Ramos (cell line): ENCODE measurements around the gene UBE2O.

ENCODE experiments used
- in situ Hi-C: fragments of 300-500 bp; cut with MboI; formaldehyde crosslinking; loops from one replicate; pipeline ENCODE4 v1.14.3; 2022; ENCODE audit warnings: low sequenced_read_pairs; ENCODE audit not compliant: unreplicated experiment

The UBE2O gene

GRCh38 chr17:76452660-76453430 lies at the start of gene UBE2O:
Gene UBE2O, minus strand, starts transcription at chr17:76453152. Its CDS starts 11 bp downstream, at chr17:76453141.
- in situ Hi-C loops, result no loop called here

GRCh38 chr17:76501827-76502307 lies 48.9 kb upstream of the UBE2O start:
- in situ Hi-C loops, result no loop called here

- in situ Hi-C loops, result no loop called here
Measured at GRCh38 chr17:76501018-76501826, 48.3 kb upstream of the UBE2O start, which contains the start of gene RHBDF2. Gene RHBDF2, minus strand, starts transcription at chr17:76501423. Its CDS starts 19,899 bp downstream, at chr17:76481524.

GRCh38 chr17:76500747-76501017 lies 47.7 kb upstream of the UBE2O start:
- in situ Hi-C loops, result no loop called here

GRCh38 chr17:76500074-76500746 lies 47.3 kb upstream of the UBE2O start:
- in situ Hi-C loops, result no loop called here

- in situ Hi-C loops, result loop anchor here (25.0 kb wide), 1 partner anchor 963 kb away; no protein-coding TSS in a partner anchor
Measured at GRCh38 chr17:76499267-76499667, 46.3 kb upstream of the UBE2O start.

- in situ Hi-C loops, result loop anchor here (25.0 kb wide), 1 partner anchor 963 kb away; no protein-coding TSS in a partner anchor
Measured at GRCh38 chr17:76498876-76499251, 45.9 kb upstream of the UBE2O start.

GRCh38 chr17:76497979-76498875 lies 45.3 kb upstream of the UBE2O start:
- in situ Hi-C loops, result loop anchor here (25.0 kb wide), 1 partner anchor 964 kb away; no protein-coding TSS in a partner anchor

GRCh38 chr17:76497699-76497978 lies 44.7 kb upstream of the UBE2O start:
- in situ Hi-C loops, result loop anchor here (25.0 kb wide), 1 partner anchor 965 kb away; no protein-coding TSS in a partner anchor

GRCh38 chr17:76496464-76496863 lies 43.5 kb upstream of the UBE2O start:
- in situ Hi-C loops, result loop anchor here (25.0 kb wide), 1 partner anchor 966 kb away; no protein-coding TSS in a partner anchor

- in situ Hi-C loops, result loop anchor here (25.0 kb wide), 1 partner anchor 966 kb away; no protein-coding TSS in a partner anchor
Measured at GRCh38 chr17:76495663-76496400, 42.9 kb upstream of the UBE2O start.

- in situ Hi-C loops, result loop anchor here (25.0 kb wide), 1 partner anchor 969 kb away; no protein-coding TSS in a partner anchor
Measured at GRCh38 chr17:76493505-76494167, 40.7 kb upstream of the UBE2O start.

- in situ Hi-C loops, result loop anchor here (25.0 kb wide), 1 partner anchor 969 kb away; no protein-coding TSS in a partner anchor
Measured at GRCh38 chr17:76492989-76493501, 40.1 kb upstream of the UBE2O start.

- in situ Hi-C loops, result loop anchor here (25.0 kb wide), 1 partner anchor 970 kb away; no protein-coding TSS in a partner anchor
Measured at GRCh38 chr17:76492123-76492988, 39.4 kb upstream of the UBE2O start.

- in situ Hi-C loops, result loop anchor here (25.0 kb wide), 1 partner anchor 971 kb away; no protein-coding TSS in a partner anchor
Measured at GRCh38 chr17:76491271-76492122, 38.5 kb upstream of the UBE2O start.

- in situ Hi-C loops, result loop anchor here (25.0 kb wide), 1 partner anchor 972 kb away; no protein-coding TSS in a partner anchor
Measured at GRCh38 chr17:76490112-76490710, 37.3 kb upstream of the UBE2O start.
